ENCODE results near the gene SPNS3.
A peak's percentile ranks its signal among the peaks of the same experiment; 100 is the strongest.

Gene SPNS3, protein sequence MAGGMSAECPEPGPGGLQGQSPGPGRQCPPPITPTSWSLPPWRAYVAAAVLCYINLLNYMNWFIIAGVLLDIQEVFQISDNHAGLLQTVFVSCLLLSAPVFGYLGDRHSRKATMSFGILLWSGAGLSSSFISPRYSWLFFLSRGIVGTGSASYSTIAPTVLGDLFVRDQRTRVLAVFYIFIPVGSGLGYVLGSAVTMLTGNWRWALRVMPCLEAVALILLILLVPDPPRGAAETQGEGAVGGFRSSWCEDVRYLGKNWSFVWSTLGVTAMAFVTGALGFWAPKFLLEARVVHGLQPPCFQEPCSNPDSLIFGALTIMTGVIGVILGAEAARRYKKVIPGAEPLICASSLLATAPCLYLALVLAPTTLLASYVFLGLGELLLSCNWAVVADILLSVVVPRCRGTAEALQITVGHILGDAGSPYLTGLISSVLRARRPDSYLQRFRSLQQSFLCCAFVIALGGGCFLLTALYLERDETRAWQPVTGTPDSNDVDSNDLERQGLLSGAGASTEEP

DNA sequence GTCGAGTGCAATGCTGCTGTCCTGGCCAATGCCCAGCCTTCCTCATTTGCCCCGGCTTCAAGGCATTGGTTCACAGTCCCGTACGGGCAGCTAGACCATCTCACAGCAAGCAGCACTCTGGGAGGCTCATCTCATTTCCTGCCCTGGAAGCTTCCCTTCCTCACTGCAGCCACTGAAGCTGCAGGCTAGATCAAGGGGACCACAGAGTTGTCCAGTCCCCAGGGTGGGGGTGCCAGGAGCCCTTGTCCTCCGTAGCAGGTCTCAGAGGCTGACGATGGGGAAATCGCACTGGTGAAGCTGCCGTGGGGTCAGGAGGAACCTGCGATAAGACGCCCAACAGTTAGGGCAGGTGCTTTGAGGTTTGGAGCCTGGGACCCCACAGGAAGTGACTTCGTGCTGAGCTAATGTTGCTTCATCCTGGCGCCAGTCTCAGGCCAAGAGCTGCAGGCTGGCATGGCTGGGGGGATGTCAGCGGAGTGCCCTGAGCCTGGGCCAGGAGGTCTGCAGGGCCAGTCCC lies at the start of gene SPNS3:
SPNS3 (plus strand) TSS at position 426 of the 517 bp plus-strand sequence; CDS start at position 454, 28 bp downstream.
- DNase-seq (ENCODE audit: low read depth in 2 of 2), result peak; percentile 3 to 10

DNA sequence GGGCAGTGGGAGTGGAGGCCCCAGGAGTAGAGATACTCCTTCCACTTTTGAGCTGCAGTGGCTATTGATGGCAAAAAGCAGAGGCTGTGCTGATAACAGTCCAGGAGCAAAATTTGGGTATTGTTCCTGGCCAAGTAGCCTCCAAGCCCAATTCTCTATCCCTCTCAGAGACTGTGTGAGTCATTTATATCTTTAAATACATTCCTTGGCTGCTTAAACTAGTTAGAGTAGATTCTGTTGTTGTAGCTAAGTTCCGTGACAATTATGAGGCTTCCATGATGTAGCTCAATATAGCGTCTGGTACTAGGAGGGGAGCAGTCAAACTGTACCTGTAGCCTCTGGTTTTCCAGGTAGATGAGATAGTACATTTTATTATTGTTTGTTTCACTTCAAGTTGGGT lies 47.3 kb upstream of the SPNS3 start:
- no peak for DNase-seq (ENCODE audit: low read depth in 2 of 2)

DNA sequence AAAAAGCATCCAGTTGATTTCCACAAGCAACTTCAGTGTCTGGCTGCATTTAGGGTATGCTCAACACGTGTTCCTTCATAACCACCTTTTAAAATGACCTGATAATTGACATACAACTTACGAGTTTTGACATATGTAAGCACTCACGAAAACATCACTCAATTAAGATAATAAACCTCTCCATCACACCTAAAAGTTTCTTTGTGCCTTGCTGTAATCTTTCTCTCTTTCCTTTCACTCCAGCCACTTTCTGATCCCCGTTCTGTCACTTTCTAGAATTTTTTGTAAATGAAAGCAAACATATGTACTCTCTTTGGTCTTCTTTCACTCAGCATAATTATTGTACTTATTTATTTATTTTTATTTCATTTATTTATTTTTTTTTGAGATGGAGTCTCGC lies 46.6 kb upstream of the SPNS3 start:
- no peak for DNase-seq (ENCODE audit: low read depth in 2 of 2)

DNA sequence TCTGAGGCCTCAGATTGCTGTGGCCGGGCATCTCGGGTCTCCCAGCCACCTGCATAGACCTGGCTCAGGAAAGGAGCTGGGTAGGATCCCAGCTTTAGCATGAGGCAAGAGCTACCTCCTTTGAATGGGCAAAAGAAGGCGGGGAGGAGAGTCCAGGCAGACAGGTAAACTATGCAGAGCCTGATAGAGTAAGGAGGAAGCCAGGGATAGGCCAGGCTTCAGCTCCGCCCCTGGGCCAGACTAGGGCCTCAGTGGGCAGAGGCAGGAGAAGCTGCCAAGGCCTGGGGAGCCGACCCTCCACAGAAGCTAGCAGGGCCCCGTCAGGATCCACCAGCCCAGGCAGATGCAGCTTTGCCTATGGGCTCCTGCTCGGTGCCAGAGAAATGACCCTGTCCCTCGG lies 44.7 kb upstream of the SPNS3 start:
- no peak for DNase-seq (ENCODE audit: low read depth in 2 of 2)

DNA sequence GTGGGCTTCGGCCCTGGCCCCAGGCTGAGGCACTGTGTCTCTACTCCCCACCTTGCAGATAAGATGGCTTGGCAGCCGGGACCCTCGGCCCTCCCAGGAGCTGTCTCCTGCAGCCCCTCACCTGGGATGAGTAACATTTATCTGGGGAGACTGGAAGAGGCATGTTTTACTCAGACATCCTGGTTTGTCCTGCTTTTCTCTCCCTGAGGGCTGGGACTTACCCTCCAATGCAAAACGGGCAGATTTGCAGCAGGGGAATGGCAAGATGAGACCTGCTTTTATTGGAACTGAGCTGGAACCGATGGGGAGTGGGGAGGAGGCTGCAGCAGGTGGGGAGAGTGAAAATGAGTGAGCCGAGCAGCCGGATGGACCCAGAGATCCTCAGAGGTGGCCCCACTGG lies 39.9 kb upstream of the SPNS3 start:
- no peak for DNase-seq (ENCODE audit: low read depth in 2 of 2)

DNA sequence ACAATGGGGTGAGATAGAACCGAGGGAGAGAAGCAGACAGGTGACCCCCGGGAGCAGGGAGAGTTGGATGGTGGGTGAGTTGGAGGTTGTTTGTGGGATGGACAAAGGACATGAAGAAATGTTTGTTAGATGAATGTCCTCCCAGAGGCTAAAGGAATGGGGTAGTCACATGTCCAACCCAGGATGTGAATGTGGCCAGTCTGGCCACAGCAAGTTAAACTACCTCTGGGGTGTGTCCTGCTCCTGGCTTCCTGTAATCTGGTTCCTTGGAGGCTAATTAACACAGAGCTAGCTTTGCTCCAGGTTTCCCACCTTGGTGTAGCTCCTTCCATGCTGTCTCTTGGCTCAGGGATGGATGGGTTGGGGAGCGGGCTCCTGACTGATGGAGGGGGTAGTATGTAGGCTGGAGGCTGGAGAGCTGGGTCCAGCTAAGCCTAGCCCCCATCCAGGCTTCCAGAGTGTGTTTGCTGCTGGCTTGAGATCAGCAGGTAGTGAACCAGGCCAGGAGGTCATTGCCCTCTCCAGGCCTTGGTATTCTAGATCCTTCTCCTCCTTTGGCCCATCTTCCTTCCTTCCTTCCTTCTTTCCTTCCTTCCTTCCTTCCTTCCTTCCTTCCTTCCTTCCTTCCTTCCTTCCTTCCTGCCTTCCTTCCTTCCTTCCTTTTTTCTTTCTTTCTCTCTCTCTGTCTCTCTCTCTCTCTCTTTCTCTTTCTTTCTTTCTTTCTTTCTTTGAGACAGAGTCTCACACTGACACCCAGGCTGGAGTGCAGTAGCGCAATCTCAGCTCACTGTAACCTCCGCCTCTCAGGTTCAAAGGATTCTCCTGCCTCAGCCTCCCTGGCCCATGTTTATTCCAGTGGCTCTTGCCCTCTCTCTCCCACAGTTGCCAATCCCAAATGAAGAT lies 39.3 kb upstream of the SPNS3 start:
- no peak for DNase-seq (ENCODE audit: low read depth in 2 of 2)

DNA sequence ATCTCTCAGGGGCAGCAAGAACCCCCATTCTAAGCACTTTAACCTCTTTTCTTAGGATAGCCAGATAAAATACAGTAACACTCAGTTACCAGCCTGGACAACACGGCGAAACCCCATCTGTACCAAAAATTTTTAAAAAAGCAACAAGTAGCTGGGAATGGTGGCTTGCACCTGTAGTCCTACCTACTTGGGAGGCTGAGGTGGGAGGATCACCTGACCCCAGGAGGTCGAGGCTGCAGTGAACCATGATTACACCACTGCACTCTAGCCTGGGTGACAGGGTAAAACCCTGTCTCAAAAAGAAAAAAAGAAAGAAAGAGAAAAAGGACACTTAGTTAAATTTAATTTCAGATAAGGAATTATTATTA lies 38.6 kb upstream of the SPNS3 start:
- no peak for DNase-seq (ENCODE audit: low read depth in 2 of 2)

DNA sequence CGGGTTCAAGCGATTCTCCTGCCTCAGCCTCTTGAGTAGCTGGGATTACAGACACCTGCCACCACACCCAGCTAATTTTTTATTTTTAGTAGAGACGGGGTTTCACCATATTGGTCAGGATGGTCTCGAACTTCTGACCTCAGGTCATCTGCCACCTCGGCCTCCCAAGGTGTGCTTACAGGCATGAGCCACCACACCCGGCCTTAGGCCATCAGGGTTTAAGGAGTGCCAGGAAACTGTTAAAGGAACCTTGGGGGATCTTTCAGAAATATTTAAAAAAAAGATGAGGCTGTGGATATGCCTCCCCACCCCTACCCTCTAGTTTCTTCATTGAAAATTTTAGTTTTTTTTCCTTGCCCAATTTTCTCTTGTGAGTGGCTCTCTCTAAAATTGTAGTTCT lies 35.9 kb upstream of the SPNS3 start:
- DNase-seq (ENCODE audit: low read depth in 2 of 2), result no peak

DNA sequence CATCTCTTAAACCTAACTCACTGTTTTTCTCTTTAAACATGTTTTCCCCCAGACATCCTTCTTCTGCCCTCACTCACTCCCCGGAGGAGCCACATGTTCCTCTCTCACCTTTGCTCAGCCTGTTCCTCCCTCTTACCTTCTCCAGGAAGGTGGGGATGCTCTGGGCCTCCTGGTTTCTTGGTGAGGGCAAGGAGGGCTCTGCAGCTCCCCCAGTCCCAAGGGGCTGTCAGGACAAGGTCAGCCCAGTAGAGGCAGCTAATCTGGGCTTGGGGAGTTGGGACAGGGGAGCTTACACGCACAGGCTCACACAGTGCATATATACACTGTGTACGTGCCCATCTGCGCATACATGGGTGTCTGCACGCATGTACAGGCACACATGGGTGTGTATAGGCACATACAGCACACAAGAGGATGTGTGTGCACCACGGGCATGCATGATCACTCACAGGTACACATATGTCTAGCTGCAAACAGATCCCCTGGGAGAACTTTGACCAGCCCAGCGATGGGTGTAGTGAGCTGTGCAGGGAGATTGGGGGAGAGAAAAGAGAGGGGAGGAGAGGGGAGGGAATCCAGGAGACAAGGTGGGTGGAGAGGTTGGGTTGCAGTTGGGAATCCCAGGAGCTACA lies 28.6 kb upstream of the SPNS3 start:
- DNase-seq (ENCODE audit: low read depth in 2 of 2), result no peak

DNA sequence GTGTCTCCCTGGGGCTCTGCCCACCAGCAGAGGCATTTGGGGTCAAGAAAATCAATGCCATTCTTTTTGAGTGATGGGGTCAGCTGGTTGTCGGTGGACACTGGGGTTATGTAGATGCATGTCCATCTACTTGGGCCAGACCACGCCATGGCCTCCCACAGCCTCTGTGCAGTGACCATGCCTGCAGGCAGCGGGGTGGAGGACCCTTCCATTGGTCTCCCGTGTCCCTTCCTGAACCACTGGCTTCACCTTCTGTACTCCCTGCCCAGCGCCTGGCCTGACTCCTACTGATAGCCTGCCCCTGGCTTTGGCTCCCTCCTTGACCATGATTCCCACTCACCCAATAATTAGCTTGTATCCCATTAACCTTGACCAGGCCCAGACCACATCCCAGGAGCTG lies 28.0 kb upstream of the SPNS3 start:
- no peak for DNase-seq (ENCODE audit: low read depth in 2 of 2)

DNA sequence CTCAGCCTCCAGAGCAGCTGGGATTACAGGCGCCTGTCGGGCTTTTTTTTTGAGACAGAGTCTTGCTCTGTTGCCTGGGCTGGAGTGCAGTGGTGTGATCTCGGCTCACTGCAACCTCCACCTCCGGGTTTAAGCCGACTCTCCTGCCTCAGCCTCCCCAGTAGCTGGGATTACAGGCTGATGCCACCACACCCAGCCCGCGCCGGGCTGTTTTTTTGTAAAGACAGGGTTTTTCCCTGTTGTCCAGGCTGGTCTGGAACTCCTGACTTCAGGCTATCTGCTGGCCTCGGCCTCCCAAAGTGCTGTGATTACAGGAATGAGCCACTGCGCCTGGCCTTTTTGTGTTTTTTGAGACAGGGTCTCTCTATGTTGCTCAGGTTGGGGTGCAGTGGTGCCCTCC lies 27.4 kb upstream of the SPNS3 start:
- no peak for DNase-seq (ENCODE audit: low read depth in 2 of 2)

DNA sequence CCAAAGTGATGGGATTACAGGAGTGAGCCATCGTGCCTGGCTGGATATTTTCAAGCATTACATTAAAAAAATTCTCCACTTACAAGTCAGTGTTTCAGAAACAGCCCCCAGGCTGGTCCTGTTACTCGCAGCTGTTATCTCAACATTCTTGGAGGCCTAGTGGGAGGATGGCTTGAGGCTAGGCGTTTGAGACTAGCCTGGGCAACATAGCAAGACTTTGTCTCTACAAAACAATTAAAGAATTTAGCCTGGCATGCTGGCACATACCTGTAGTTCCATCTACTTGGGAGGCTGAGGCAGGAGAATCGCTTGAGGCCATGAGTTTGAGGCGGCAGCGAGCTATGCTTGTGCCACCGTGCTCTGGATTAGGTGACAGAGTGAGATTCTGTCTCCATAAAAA lies 26.5 kb upstream of the SPNS3 start:
- DNase-seq (ENCODE audit: low read depth in 2 of 2), result no peak

DNA sequence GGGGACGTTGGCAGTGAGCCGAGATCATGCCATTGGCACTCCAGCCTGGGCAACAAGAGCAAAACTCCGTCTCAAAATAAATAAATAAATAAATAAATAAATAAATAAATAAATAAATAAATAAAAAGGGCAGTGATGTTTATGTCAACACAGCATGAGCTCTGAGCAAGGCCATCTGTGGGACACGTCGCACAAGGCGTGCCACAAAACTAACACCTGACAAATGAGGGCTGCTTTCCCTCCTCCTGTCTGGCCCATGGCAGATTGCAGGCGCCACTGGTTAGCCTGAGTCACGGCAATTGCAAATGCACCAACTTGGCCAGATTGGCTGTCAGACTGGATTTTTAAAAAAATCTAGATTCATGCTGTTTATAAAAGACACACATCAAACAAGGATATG lies 25.9 kb upstream of the SPNS3 start:
- DNase-seq (ENCODE audit: low read depth in 2 of 2), result no peak

DNA sequence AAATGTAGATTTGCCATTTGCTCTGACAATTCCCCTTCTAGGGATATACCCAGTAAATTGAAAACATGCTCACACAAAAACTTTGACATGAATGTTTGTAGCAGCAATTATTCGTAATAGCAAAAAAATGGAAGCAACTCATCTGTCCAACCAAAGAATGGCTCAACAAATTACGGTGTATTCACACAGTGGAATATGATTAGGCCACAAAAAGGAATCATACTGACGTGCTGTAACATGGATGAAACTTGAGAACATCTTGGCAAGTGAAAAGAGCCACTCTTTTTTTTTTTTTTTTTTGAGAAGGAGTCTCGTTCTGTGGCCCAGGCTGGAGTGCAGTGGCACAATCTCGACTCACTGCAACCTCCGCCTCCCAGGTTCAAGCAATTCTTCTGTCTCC lies 24.1 kb upstream of the SPNS3 start:
- DNase-seq (ENCODE audit: low read depth in 2 of 2), result no peak

DNA sequence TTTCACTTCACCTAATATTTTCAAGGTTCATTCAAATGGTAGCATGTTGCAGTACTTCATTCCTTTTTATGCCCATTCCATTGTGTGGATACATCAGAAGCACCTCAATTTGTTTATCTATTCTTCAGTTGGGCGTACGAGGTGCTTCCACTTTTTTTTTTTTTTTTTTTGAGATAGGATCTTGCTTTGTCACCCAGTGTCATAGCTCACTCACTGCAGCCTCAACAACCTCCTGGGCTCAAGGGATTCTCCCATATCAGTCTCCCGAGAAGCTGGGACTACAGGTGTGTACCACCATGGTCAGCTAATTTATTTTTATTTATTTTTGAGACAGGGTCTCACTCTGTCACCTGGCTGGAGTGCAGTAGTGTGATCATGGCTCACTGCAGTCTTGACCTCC lies 22.5 kb upstream of the SPNS3 start:
- no peak for DNase-seq (ENCODE audit: low read depth in 2 of 2)

DNA sequence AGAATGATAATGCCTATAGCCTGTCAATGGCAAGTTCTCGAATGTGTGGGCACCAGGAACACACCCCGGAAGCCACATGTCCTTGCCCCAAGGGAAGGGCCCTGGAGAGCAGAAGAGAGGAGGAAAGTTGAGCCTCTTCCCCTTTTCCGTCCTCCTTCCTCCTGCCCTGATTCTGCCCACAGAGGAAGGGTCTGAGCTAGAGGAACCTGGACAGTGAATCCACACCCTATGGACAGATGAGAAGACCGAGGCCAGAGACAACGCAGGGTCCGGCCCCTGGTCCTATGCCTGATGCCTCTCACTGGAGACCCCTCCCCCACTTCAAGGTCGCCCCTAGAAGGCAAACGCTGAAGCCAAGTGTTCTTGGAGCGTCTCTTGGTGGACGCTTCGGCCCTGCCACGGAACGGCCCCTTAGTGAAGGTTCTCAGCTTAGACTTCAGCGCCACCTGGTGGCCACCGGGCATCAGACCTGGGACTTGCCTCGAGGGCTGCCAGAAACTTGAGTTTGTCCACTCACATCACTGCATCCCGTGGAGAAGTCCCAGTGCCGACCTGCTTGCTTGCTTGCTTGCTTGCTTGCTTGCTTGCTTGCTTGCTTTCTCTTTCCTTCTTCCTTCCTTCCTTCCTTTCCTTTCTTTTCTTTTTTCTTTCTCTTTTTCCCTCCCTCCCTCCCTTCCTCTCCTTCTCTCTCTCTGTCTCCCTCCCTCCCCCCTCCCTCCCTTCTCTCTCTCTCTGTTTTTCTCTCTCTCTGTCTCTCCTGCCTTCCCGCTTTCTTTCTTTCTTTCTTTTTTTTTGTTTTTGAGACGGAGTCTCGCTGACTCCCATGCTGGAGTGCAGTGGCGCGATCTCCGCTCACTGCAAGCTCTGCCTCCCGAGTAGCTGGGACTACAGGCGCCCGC lies 20.6 kb upstream of the SPNS3 start:
- DNase-seq (ENCODE audit: low read depth in 2 of 2), result peak; percentile 90 to 97

DNA sequence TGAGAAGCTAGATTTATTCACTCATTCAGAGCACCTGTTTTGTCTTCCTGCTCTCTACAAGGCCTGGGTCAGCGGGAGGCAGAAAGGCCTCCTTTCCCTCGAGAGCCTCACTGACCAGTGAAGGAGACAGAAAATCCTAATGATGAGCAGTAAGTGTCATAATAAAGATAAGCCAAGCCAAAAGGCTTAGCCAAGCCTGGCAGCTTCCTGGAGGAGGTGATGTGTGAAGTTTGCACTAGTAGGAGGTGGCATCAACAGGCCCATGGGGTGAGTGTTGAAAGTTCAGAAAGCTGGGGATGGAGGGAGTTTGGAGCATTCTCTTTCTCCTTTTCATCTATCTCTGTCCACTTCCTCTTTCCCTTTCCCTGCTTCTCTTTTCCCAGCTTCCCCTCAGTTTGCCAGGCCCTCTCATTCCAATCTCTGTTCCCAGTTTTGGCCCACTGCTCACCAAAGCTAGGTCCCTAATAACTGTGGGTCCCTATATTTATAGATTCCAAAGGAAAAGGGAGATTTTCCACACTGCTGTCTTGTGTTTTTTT lies 16.5 kb upstream of the SPNS3 start:
- DNase-seq (ENCODE audit: low read depth in 2 of 2), result no peak

DNA sequence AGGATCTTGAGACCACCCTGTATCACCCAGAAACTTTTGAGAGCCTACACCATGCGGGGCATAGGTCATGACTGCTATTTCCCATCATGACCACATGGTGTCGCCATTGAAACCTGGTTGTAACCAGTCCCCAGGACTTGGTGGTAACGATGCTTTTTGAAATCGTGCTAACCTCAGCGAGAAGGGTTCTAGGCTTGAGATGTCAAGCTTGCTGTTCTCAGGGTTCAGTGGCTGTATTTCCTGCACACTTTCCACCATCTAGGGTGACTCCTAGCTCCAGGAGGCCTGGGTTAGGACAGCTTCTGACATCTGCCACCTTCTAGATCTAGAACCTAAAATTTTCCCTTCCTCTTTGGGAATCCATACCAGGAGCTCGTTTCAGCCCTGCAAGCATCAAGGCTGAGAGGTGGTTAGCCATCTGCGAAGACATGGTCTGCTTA lies 13.0 kb upstream of the SPNS3 start:
- DNase-seq (ENCODE audit: low read depth in 2 of 2), result peak; percentile 26 to 34

DNA sequence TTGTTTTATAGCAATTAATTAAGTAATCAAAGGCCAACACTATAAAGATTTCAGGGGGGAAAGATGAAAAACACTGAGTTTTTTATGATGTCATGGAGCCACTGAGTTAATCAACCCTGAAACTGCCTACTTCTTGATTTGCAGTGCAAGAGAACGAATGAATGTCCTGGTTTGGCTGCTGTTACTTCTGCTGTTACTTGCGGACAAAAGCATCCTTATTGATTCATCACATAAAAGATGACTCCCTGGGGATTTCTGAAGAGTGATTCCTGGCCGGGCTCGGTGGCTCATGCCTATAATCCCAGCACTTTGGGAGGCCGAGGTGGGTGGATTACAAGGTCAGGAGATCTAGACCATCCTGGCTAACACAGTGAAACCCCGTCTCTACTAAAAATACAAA lies 10.9 kb upstream of the SPNS3 start:
- DNase-seq (ENCODE audit: low read depth in 2 of 2), result no peak

DNA sequence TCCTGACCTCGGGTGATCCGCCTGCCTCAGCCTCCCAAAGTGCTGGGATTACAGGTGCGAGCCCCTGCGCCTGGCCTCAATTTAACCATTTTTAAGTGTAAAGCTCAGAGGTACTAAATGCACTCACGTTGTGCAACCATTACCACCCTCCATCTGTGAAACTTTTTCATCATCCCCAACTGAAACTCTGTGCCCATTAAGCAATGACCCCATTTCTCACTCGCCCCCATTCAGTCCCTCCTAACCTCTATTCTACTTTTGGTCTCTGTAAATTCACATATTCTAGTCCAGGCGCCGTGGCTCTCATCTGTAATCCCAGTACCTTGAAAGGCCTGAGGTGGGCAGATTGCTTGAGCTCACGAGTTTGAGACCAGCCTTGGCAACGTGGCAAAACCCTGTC lies 8.3 kb upstream of the SPNS3 start:
- DNase-seq (ENCODE audit: low read depth in 2 of 2), result no peak

Data from stimulated activated CD4-positive, alpha-beta T cell treated with anti-CD3 and anti-CD28 coated beads, Interleukin-4, amount 100 ng/mL, for 48 hours (primary cell).